Measurements from ENCODE around the gene SPRYD3. TPM values are rescaled to one million over a fixed set of nuclear protein-coding genes. Genes with fewer than 3 reads are reported as not detected.

Gene SPRYD3
- total RNA-seq, 1 experiment from 2014 or later = 35.2 TPM

- no peak for DNase-seq (ENCODE audit: unreplicated experiment)
- Mint-ChIP-seq H3K4me3 (ENCODE audit: unreplicated experiment) (no peak within 1 kb of the TSS), H3K9me3 (ENCODE audit: unreplicated experiment) (no peaks in the 10 kb centered on the region), H3K36me3 (ENCODE audit: insufficient read depth, unreplicated experiment) (no peaks in the 10 kb centered on the region), H3K27ac (ENCODE audit: low read depth, unreplicated experiment) (no peak within 1 kb of the TSS), H3K4me1 (ENCODE audit: insufficient read depth, unreplicated experiment) (peaks cover 15% of the 10 kb centered on the region), H3K27me3 (ENCODE audit: insufficient read depth, unreplicated experiment) (no peaks in the 10 kb centered on the region)
- intact Hi-C loops (cut with micrococcal nuclease) = no loop called here
- CTCF ChIA-PET = interaction anchor here (0.6 to 14.2 kb wide), 5 partner anchors 13 to 76 kb away, joined by 3 to 267 read pairs (median 4); no protein-coding TSS in a partner anchor
- BruUV-seq (replicated peaks) = no TSS peak
- POLR2A ChIA-PET = interaction anchor here (0.6 to 2.0 kb wide), 6 partner anchors 24 to 163 kb away, joined by 3 to 7 read pairs (median 3); partner anchors contain the start of gene SPRYD3
- TF ChIP-seq CTCF (IDR thresholded peaks at IDR 0.05; ENCODE audit: unreplicated experiment) = no peak
These were observed 24.0 kb upstream of the SPRYD3 start, which contains the start of gene SOAT2 for GRCh38 chr12:53102883-53103807. Gene SOAT2 (plus strand): TSS chr12:53103486. CDS start chr12:53103578, 92 bp downstream.

GRCh38 chr12:53101931-53102781, 23.0 kb upstream of the SPRYD3 start:
- BruUV-seq (replicated peaks) = no TSS peak
- POLR2A ChIA-PET = interaction anchor here (0.6 to 5.7 kb wide), 5 partner anchors 23 to 48 kb away, joined by 3 to 39 read pairs (median 7); partner anchors contain the start of gene SPRYD3
- no peaks in the 10 kb centered on the region for H3K27me3 Mint-ChIP-seq (ENCODE audit: insufficient read depth, unreplicated experiment)
- CTCF ChIA-PET = interaction anchor here (0.5 to 14.2 kb wide), 6 partner anchors 14 to 1019 kb away, joined by 3 to 267 read pairs (median 3); no protein-coding TSS in a partner anchor
- H3K36me3 Mint-ChIP-seq (ENCODE audit: insufficient read depth, unreplicated experiment) = no peaks in the 10 kb centered on the region
- no peak overlapping the region for H3K27ac Mint-ChIP-seq (ENCODE audit: low read depth, unreplicated experiment)
- intact Hi-C loops (cut with micrococcal nuclease) = no loop called here
- no peak overlapping the region for H3K4me3 Mint-ChIP-seq (ENCODE audit: unreplicated experiment)
- no peak for DNase-seq (ENCODE audit: unreplicated experiment)
- TF ChIP-seq CTCF (IDR thresholded peaks at IDR 0.05; ENCODE audit: unreplicated experiment) = no peak
- H3K4me1 Mint-ChIP-seq (ENCODE audit: insufficient read depth, unreplicated experiment) = peaks cover 20% of the 10 kb centered on the region
- no peaks in the 10 kb centered on the region for H3K9me3 Mint-ChIP-seq (ENCODE audit: unreplicated experiment)

GRCh38 chr12:53101266-53101665, 22.1 kb upstream of the SPRYD3 start:
- intact Hi-C loops (cut with micrococcal nuclease) = no loop called here
- peaks cover 26% of the 10 kb centered on the region for H3K4me1 Mint-ChIP-seq (ENCODE audit: insufficient read depth, unreplicated experiment)
- ChIA-PET CTCF (interaction anchor here (0.6 to 14.2 kb wide), 5 partner anchors 11 to 1074 kb away, joined by 3 to 267 read pairs (median 3); no protein-coding TSS in a partner anchor), POLR2A (interaction anchor here (5.7 kb wide), 1 partner anchor 35 kb away, joined by 39 read pairs; no protein-coding TSS in a partner anchor)
- no TSS peak for BruUV-seq (replicated peaks)
- no peaks in the 10 kb centered on the region for H3K9me3 Mint-ChIP-seq (ENCODE audit: unreplicated experiment)
- no peak for TF ChIP-seq CTCF (IDR thresholded peaks at IDR 0.05; ENCODE audit: unreplicated experiment)
- H3K4me3 Mint-ChIP-seq (ENCODE audit: unreplicated experiment) = no peak overlapping the region
- no peak overlapping the region for H3K27ac Mint-ChIP-seq (ENCODE audit: low read depth, unreplicated experiment)
- no peaks in the 10 kb centered on the region for H3K36me3 Mint-ChIP-seq (ENCODE audit: insufficient read depth, unreplicated experiment)
- H3K27me3 Mint-ChIP-seq (ENCODE audit: insufficient read depth, unreplicated experiment) = no peaks in the 10 kb centered on the region
- no peak for DNase-seq (ENCODE audit: unreplicated experiment)
